NCI-H1048 (cell line): Measurements from ENCODE around the gene USE1.
A peak's percentile ranks its signal among the peaks of the same experiment; 100 is the strongest.

Experiments
- DNase-seq: peaks from one replicate; lab custom pipeline; 2025; lab: John Stamatoyannopoulos, UW

The USE1 gene

DNA sequence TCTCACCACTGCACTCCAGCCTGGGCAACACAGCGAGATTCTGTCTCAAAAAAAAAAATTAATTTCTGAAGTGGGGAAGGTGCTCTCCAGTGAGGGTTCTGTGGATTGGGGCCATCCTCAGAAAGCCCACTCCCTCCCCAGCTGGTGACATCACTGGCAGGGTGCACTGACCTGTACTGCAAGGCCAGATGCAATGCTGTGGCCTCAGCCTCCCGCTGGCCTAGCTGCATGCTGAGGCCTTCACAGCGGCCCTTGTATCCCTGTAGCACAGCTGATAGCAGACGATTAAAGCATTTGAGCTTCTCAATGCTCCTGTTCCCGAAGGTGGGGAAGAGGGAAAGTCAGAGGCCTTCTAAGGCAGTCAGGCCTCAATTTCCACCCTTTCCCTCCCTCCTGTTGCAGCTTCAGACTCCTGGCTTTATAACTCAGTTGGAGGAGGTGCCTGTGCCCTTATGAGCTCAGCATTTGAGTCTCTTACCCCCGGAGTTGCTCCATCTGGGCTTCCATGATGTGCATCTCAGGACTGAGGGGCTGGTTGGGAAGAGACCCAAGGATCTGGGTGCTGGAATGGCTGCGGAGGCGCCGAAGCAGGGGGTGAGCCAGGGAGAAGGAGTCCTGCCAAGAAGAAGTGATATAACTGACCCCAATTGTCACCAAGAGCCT is 44.1 kb downstream of the USE1 start:
- DNase-seq, result no peak

DNA sequence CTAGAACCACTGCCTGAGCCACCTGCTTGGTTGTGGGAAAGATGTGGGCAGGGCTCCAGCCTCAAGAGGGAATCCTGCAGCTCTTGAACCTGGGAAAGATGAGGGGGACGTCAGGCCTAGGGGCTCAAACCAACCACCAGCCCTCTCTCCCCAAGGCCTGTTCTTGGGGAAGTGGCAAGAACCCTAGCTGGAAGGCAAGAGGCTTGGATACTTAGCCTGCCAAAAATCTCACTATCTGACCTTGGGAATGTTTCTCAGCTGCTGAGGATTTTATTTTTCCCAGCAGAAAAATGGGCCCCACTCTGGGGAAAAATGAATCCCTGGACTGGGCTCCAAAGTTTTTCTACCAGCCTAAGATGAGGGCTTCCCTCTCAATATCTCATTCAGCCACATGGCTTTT is 44.8 kb downstream of the USE1 start:
- DNase-seq, result no peak

DNA sequence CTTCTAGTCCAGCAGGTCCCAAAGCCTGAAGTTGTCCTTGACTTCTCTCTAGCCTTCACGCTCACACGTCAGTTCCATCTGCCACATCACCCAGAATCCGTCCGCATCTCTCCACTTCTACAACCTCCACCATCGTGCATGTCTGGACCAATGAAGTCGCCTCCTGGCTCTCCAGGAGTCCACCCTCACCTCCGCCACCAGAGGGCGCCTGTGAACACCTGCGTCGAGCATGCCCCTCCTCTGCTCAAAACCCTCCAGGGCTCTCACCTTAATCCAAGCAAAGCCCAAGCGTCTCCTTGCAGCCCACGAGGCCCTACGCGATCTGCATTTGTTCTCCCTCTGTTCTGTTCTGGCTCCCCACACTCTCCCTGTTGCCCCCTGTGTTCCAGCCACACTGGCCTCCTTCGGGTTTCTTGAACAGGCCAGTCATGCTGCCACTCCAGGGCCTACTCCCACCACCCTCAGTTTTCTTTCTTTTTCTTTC is 45.7 kb downstream of the USE1 start:
- peak; percentile 83 for DNase-seq

DNA sequence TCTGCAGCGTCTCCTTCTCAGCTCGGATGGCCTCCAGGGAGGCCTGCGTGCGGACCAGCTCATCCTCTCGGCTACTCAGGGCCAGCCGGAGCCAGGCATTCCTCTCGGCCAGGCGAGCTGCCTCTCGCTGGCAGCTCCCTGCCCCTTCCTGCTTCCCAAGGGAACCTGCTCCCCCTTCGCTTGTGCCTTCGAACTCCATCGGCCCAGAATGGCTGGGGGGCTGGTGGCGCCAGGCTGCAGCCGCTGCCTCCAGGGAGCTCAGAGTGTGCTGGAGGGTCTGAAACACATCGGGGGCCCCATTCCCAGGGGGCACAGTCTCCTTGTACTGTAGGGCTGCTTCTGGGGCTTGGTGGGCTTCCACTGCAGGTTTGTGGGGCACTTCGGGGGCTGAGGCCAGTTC is 47.4 kb downstream of the USE1 start:
- DNase-seq, result no peak

DNA sequence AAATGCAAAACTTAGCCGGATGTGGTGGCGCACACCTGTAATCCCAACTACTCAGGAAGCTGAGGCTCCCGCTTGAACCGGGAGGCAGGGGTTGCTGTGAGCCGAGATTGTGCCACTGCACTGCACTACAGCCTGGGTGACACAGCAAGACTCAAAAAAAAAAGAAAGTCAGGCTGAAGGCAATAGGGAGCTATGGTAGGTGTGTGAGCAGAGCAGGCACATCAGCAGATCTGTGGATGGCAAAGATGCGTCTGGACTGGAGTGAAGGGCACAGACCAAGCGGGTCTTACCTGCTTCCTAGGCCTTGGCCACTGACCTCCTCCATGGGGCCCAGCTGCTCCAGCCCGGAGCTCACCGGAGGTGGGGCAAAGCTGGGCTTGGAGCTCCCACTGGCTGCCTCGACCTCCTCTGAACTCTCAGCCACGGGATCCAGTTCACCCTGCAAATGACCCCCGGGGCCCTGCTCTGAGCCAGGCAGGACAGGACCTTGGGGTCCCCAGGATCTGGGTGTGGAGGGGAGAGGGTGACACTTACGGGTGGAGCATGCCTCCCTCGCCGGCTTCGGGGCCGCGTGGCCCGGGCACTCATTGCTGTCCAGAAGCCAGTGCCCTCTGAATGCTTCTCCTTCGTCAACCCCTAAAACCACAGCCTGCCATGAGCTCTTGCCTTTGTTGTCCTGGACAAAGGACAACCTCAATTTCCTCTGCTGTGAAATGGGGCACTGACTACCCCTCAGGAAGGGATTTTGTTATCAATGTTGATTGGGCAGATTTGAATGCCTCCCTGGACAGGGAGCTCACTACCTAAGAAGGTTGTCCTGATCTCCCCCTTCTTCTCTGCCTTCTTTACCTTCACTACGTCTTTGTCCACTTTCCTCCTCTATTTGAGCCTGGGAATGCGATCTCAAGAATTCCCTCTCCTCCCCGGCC is 48.8 kb downstream of the USE1 start:
- DNase-seq, result no peak

DNA sequence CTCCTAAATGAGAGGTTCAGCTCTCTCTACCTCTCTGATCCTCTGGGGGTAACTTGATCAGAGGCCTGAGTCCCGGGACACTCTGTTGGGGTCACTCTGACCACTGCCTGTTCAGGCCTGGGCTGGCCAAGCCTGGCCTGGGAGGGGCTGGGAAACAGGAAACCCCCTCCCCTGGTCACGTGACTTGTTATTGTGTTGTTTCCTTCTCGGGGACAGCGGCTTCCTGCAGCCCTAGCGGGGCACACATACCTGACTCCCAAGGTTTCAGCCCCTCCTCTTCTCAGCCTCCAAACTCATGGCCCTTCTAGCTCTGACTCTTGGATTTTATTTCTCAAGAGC is 49.5 kb downstream of the USE1 start, which contains the start of gene USHBP1:
Gene USHBP1, minus strand, starts transcription at position 105 of the 339 bp plus-strand sequence. CDS start 446 bp downstream, outside the sequence.
- no peak for DNase-seq

DNA sequence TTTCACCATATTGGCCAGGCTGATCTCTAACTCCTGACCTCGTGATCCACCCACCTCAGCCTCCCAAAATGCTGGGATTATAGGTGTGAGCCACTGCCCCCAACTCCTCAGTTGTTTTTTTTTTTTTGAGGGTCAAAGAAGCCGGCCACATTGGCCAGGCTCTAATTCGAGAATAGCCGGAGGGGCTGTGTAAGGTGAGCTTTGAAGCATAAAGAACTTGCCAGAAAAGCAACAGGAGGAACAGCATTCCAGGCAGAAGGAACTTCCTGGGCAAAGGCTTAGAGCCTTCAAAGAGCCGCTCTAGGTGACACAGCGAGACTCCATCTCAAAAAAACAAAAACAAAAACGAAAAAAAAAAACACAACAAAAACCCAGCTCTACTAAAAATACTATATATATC is 50.9 kb downstream of the USE1 start:
- no peak for DNase-seq

DNA sequence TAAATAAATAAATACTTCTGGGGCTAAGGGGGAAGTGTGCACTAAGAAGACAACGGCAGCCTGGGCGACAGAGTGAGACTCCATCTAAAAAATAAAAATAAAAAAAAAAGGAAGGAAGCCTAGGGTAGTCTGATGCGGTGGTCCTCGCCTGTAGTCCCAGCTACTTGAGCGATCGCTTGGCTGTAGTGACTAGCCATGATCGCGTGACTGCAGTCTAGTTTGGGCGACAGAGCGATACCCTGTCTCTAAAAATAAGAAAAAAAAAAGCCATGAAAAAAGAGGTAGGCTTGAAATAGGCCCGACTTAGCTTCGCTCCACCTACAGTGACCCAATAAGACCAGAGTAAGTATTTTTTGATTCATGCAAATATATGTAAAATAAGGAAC is 51.4 kb downstream of the USE1 start:
- DNase-seq, result no peak

DNA sequence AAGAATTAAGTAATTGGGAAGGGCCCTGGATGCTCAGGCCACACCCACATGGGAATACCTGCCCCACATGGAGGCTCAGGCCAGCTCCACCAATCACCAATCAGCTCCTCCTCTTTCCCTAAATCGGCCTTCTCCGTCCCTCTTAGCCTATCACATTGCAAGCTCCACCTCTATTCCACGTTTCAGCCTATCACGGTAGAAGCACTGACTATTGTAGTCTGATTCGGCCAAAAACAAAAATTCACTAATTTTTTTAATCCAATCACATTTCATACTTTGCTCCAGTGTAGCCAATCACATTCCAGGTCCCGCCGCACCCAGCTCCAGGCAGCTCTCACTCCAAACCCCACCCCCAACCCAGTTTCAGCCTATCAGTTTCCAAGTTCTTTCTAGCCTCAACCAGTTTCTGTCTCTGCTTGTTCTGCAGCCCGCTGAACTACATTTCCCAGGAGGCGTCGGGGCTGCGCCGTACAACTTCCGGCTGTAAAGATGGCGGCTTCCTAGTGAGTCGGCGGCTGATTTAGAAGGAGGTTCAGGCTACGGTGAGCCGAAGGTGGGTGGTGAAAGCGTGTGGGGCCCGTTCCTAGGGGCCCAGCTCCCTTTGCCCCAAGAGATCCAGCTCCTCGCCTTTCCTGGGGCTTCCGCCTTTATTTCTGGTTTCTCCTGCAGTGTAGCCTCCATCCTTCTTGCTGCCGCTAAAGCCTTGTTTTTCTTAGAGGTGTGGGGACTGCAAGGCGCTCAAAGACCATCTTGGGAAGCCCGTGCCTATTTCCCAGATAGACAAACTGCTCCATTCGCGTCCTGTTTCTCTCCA is 52.0 kb downstream of the USE1 start, which contains the start of gene BABAM1:
Gene BABAM1, plus strand, starts transcription at position 469 of the 814 bp plus-strand sequence. CDS start 1,364 bp downstream, outside the sequence.
- peak; percentile 99 for DNase-seq

DNA sequence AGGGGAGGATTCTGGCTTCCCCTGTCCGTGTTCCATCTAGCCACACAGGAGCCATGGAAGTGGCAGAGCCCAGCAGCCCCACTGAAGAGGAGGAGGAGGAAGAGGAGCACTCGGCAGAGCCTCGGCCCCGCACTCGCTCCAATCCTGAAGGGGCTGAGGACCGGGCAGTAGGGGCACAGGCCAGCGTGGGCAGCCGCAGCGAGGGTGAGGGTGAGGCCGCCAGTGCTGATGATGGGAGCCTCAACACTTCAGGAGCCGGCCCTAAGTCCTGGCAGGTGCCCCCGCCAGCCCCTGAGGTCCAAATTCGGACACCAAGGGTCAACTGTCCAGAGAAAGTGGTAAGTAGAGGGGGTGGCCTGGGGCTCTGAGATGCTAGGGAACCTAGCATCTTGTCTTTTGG is 53.6 kb downstream of the USE1 start:
- DNase-seq, result no peak
